Fibroblast of mammary gland (primary cell): ENCODE data around the gene FNTB.

Source experiments
- DNase-seq: peaks from one replicate; pipeline ENCODE4 v3.0.0-alpha.2; 2010; ENCODE audit warnings: low read depth
- H3K4me3 ChIP-seq: 2 replicates; pipeline ENCODE4 v1.5.1; 2011; ENCODE audit warnings: low read depth, mild to moderate bottlenecking, low read length, moderate library complexity; ENCODE audit not compliant: control insufficient read depth
- TF ChIP-seq, protein P1 (sequence below): conservative IDR thresholded peaks from 2 replicates; pipeline ENCODE4 v1.5.1; 2011; ENCODE audit warnings: low read depth, low read length, inconsistent platforms; ENCODE audit not compliant: control insufficient read depth, insufficient read depth

The FNTB gene

DNA sequence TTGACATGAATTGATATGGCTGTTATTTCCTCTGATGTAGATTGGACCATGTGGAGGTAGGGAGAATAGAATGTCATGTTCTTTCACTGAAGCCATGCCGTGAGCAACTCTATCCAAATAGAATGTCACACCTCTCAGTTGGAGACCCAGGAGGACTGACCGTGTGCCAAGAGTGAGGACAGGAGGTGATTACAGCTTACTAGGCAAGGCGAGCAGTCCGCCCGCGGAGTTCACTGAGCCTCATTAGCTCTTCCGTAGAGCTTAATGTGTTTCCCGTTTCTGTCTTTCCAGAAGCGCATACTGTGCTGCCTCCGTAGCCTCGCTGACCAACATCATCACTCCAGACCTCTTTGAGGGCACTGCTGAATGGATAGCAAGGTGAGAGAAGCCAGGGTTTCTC lies 45.6 kb downstream of the FNTB start:
- no peak for DNase-seq
- H3K4me3 ChIP-seq: no peak overlapping the region
- TF ChIP-seq, protein P1, sequence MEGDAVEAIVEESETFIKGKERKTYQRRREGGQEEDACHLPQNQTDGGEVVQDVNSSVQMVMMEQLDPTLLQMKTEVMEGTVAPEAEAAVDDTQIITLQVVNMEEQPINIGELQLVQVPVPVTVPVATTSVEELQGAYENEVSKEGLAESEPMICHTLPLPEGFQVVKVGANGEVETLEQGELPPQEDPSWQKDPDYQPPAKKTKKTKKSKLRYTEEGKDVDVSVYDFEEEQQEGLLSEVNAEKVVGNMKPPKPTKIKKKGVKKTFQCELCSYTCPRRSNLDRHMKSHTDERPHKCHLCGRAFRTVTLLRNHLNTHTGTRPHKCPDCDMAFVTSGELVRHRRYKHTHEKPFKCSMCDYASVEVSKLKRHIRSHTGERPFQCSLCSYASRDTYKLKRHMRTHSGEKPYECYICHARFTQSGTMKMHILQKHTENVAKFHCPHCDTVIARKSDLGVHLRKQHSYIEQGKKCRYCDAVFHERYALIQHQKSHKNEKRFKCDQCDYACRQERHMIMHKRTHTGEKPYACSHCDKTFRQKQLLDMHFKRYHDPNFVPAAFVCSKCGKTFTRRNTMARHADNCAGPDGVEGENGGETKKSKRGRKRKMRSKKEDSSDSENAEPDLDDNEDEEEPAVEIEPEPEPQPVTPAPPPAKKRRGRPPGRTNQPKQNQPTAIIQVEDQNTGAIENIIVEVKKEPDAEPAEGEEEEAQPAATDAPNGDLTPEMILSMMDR: no peak

- no peak overlapping the region for H3K4me3 ChIP-seq
- TF ChIP-seq, protein P1: no peak
- no peak for DNase-seq
These were observed 46.5 kb downstream of the FNTB start for GRCh38 chr14:65033181-65033580.

DNA sequence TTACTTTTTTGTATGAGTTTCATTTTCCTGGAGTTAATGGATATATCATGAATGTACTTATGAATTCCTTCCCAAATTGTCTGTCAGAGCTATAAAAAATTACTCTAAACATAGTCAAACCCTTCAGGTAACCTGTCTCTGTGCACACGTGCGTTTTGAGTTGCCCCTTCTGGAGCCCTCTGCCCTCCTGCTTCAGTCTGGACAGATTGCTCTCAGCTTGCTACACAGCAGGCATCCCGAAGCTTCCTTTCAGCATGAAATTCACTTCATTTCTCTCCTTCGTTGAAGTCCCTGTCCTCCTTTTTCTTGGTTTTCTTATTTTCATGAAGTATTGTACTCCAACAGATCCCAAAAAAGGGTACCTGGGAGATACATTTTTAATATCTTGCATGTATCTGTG lies 47.3 kb downstream of the FNTB start:
- no peak for DNase-seq
- TF ChIP-seq, protein P1: no peak
- H3K4me3 ChIP-seq: no peak overlapping the region

GRCh38 chr14:65035049-65035448 lies 48.4 kb downstream of the FNTB start:
- no peak overlapping the region for H3K4me3 ChIP-seq
- DNase-seq: no peak
- TF ChIP-seq, protein P1: no peak

DNA sequence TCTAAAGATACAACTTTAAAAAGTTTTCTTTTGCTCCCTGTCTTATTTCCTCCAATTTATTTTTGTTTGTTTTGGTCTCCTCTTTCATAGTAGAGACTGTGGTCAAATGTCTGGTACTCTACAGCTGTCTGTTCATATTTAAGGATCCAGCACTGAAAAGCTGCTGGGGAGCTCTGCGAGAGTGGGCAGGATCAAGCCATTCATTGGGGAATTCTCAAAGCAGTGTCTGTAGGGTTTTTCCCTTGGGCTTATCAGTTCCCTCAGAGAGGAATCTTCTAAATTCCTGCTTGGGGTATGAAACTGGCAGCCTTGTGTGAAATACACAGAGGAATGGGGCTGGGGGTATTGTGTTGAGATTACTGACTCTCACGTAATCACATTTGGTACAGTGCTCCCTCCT lies 52.3 kb downstream of the FNTB start:
- TF ChIP-seq, protein P1: no peak
- no peak overlapping the region for H3K4me3 ChIP-seq
- DNase-seq: no peak

DNA sequence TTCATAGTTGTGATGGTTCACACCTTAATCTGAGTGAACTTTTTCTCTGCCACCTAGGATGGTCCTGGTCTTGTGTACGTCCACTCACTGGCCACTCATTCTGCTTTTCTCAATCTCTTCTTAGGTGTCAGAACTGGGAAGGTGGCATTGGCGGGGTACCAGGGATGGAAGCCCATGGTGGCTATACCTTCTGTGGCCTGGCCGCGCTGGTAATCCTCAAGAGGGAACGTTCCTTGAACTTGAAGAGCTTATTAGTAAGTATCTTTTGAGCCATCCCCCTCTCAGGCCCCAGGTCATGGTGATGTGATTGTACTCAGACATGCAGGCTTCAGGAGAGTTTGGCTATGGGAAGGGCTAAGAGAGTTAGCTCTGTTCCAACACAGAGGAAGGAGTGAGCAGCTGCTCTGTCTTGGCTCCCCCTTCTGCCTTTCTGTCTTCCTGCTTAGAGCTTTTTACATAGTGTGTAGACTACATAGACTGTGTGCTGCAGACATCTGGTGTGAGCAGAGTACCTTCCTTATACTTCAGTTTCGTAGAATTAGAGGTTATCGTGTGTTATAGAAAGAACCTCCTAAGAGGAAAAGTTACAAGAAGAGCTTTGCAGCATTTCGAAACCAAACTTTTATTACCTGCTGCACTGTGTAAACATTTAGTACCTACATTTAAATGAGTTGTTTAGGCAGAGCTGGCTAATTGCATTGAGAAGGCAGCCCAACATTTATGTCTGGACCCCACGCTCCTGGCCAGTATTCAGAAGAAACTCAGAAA lies 54.2 kb downstream of the FNTB start:
- no peak for DNase-seq
- H3K4me3 ChIP-seq: no peak overlapping the region

More for the DNA sequence above, 54.2 kb downstream of the FNTB start:
- TF ChIP-seq, protein P1: no peak
